Muscle of leg (tissue), 11 donors: Measurements from ENCODE around the gene SNAPC1. TPM values are rescaled to one million over a fixed set of nuclear protein-coding genes. Genes with fewer than 3 reads are reported as not detected.

Source experiments
- DNase-seq: peaks from one replicate; pipeline ENCODE4 v3.0.0; 2013
- H3K27ac ChIP-seq: one replicate; pipeline ENCODE4 v1.5.1; 2013; ENCODE audit warnings: mild to moderate bottlenecking, low read length, control low read depth
- H3K27me3 ChIP-seq: one replicate; pipeline ENCODE4 v1.6.1; 2013; ENCODE audit warnings: low read length; ENCODE audit not compliant: control insufficient read depth, insufficient read depth
- H3K36me3 ChIP-seq: one replicate; pipeline ENCODE4 v1.6.1; 2013; ENCODE audit warnings: low read length; ENCODE audit not compliant: control insufficient read depth, insufficient read depth
- H3K4me1 ChIP-seq: one replicate; pipeline ENCODE4 v1.6.1; 2013; ENCODE audit warnings: low read length; ENCODE audit not compliant: control insufficient read depth, insufficient read depth
- H3K4me3 ChIP-seq: one replicate; pipeline ENCODE4 v1.5.1; 2013; ENCODE audit warnings: low read length, control low read depth
- H3K9me3 ChIP-seq: replicated peaks from 2 replicates; pipeline ENCODE4 v1.6.1; 2013; ENCODE audit warnings: low read depth, low read length; ENCODE audit not compliant: control insufficient read depth
- WGBS: methylation state at CpG from one replicate; pipeline ENCODE4 v1.1.5; 2013; ENCODE audit warnings: missing lambda C conversion rate; ENCODE audit not compliant: insufficient coverage; 5-methylcytosine and 5-hydroxymethylcytosine counted together
- polyA plus RNA-seq, 8 donors: library from polyadenylated mRNA; unstranded; fragments of 120-200 nt; gene quantifications; one replicate each; pipeline versions ENCODE4 v1.2.1 to v1.2.3, GENCODE V29; 2013; ENCODE audit warnings: inconsistent platforms in 1 of 8, low replicate concordance in 1 of 8; ENCODE audit not compliant: insufficient read length in 8 of 8, insufficient read depth in 1 of 8
- total RNA-seq: library from RNA; stranded (reverse); fragments of 120-200 nt; gene quantifications from one replicate; pipeline ENCODE4 v1.2.4, GENCODE V29; 2013

SNAPC1 gene
- total and polyA plus RNA-seq, 9 donors: 4.6 to 6.5 (median 5.7) TPM

- H3K27ac ChIP-seq: no peak overlapping the region
- H3K36me3 ChIP-seq: no peaks in the 10 kb centered on the region
- H3K4me3 ChIP-seq: no peak overlapping the region
- 37% methylated on average over 6 of the region's 10 CpGs for WGBS
- H3K27me3 ChIP-seq: no peaks in the 10 kb centered on the region
- no peaks in the 10 kb centered on the region for H3K9me3 ChIP-seq
- DNase-seq: peak; percentile 87
- peaks cover 3% of the 10 kb centered on the region for H3K4me1 ChIP-seq
Observed at GRCh38 chr14:61837336-61838229, 75.4 kb downstream of the SNAPC1 start.

DNA sequence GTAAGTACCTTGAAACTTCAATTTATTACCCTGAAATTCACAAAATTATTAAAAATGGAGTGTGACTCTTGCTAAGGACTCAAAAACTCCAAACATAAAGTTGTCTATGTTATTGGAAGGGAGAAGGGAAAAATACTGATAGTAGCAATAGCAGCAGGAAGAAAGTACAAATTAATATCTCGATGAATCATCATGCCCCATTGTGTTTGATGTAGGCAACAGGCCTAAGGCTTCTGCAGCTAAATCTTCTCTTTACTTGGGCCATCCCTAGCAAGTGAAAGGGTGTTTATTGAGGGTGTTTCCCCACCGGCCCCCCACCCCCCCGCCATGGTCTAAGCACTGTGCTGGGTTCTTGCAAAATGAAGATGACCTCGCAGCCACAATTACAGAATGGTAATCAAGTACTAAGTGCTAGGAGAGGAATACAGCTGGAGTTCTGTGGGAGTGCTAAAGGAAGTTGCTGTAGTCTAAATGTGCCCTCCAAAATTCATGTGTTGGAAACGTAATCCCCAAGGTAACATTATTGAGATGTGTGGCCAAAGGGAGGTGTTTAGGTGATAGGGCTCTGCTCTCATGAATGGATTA lies 76.5 kb downstream of the SNAPC1 start:
- H3K9me3 ChIP-seq: no peaks in the 10 kb centered on the region
- no peak overlapping the region for H3K4me3 ChIP-seq
- 33% methylated on average over 1 of the region's 5 CpGs for WGBS
- peak; percentile 2 for DNase-seq
- peak overlapping the region; percentile 14 for H3K27ac ChIP-seq
- H3K27me3 ChIP-seq: no peaks in the 10 kb centered on the region
- H3K4me1 ChIP-seq: peaks cover 3% of the 10 kb centered on the region
- H3K36me3 ChIP-seq: no peaks in the 10 kb centered on the region

DNA sequence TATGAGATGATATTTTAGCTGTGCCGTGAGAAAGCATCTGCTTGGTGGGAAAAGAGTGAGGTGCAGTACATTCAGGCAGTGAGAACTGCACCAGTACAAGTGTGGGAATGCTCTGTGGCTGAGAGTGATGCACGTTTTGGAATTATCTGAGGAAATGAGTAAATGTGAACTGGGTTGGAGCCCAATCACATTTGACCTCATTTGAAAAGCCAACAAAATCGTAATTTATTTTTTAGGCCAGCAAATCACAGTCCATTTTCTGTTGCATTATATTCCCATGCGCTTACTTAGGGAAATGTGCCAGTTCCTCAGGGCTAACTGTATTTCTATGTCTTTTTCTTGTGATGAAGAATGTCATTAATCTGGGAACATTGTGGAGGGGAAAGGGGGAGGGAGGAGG lies 77.3 kb downstream of the SNAPC1 start:
- Histone ChIP-seq H3K4me3 (no peak overlapping the region), H3K4me1 (peaks cover 3% of the 10 kb centered on the region), H3K9me3 (no peaks in the 10 kb centered on the region), H3K27ac (no peak overlapping the region), H3K36me3 (no peaks in the 10 kb centered on the region), H3K27me3 (no peaks in the 10 kb centered on the region)
- WGBS: 25% methylated on average over 3 of the region's 4 CpGs
- DNase-seq: peak; percentile 87

DNA sequence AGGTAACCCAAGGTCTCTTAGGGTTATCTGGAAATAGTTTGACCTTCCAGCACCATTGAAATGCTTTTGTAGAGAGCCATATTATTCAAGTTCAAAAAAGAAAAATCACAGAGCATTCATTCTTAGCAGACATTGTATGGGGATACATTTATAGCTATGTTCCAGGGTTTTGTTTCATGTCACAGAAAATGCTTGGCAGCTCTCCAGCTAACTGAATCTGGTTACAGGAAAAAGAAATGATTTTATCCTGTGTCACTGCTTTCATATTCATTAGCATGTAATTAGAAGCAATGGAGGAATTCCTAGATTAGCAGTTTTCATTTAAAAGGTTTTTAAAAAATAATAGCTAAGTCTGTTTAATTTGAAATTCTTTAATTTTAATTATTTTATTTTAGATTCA lies 78.9 kb downstream of the SNAPC1 start:
- DNase-seq: peak; percentile 72
- Histone ChIP-seq H3K4me1 (peaks cover 3% of the 10 kb centered on the region), H3K27me3 (no peaks in the 10 kb centered on the region), H3K9me3 (no peaks in the 10 kb centered on the region), H3K27ac (no peak overlapping the region), H3K36me3 (no peaks in the 10 kb centered on the region), H3K4me3 (no peak overlapping the region)

Other genes starting within 250 kb of the SNAPC1 start
- gene HIF1A, start 66.9 kb upstream of the SNAPC1 start, total RNA-seq: 51.8 TPM
- gene HIF1A, start 66.9 kb upstream of the SNAPC1 start, polyA plus RNA-seq: 10 to 100 TPM; 54.7 to 86.7 (median 60.9) TPM
- gene SYT16, start 50.3 kb downstream of the SNAPC1 start, total RNA-seq: 0.13 TPM
- gene SYT16, start 50.3 kb downstream of the SNAPC1 start, polyA plus RNA-seq: under 1 TPM; 0.03 to 0.56 (median 0.06) TPM